HEK293 (cell line): ENCODE data around the gene CTNNBL1.

Experiments
- CTCF ChIP-seq: fragments of 450-650 bp; formaldehyde crosslinking; IDR thresholded peaks from 2 replicates; pipeline ENCODE4 v1.5.1; 2016; ENCODE audit warnings: missing biosample characterization, missing genetic modification characterization
- HOXA7 ChIP-seq: sonication (generic); formaldehyde crosslinking; IDR thresholded peaks from 2 replicates; pipeline ENCODE4 v1.8.1; 2022; ENCODE audit warnings: missing genetic modification reagents, borderline replicate concordance
- HOXC10 ChIP-seq: sonication (generic); formaldehyde crosslinking; IDR thresholded peaks from 2 replicates; pipeline ENCODE4 v1.8.1; 2023; ENCODE audit warnings: mild to moderate bottlenecking, missing genetic modification reagents
- PBX3 ChIP-seq: sonication (generic); formaldehyde crosslinking; IDR thresholded peaks from 2 replicates; pipeline ENCODE4 v1.8.1; 2022; ENCODE audit warnings: mild to moderate bottlenecking, moderate library complexity, missing genetic modification reagents
- REST ChIP-seq: fragments of 450-650 bp; formaldehyde crosslinking; IDR thresholded peaks from 2 replicates; pipeline ENCODE4 v1.5.1; 2016; ENCODE audit warnings: missing biosample characterization, missing genetic modification characterization
- SP2 ChIP-seq: fragments of 450-650 bp; formaldehyde crosslinking; IDR thresholded peaks from 2 replicates; pipeline ENCODE4 v1.5.1; 2016; ENCODE audit warnings: missing biosample characterization, missing genetic modification characterization
- ZBTB11 ChIP-seq: fragments of 450-650 bp; formaldehyde crosslinking; conservative IDR thresholded peaks from 2 replicates; pipeline ENCODE4 v1.5.1; 2016; ENCODE audit warnings: low read depth, missing biosample characterization, missing genetic modification characterization
- ZEB2 ChIP-seq: fragments of 450-650 bp; formaldehyde crosslinking; IDR thresholded peaks from 2 replicates; pipeline ENCODE4 v1.5.1; 2016; ENCODE audit warnings: missing biosample characterization, missing genetic modification characterization
- ZNF140 ChIP-seq: fragments of 450-650 bp; formaldehyde crosslinking; IDR thresholded peaks from 2 replicates; pipeline ENCODE4 v1.5.1; 2016; ENCODE audit warnings: missing biosample characterization, missing genetic modification characterization
- ZNF302 ChIP-seq: fragments of 450-650 bp; formaldehyde crosslinking; IDR thresholded peaks from 2 replicates; pipeline ENCODE4 v1.5.1; 2016; ENCODE audit warnings: missing biosample characterization, missing genetic modification characterization, low read depth
- ZNF48 ChIP-seq: fragments of 450-650 bp; formaldehyde crosslinking; IDR thresholded peaks from 2 replicates; pipeline ENCODE4 v1.5.1; 2016; ENCODE audit warnings: missing biosample characterization, missing genetic modification characterization
- ZNF521 ChIP-seq: fragments of 450-650 bp; formaldehyde crosslinking; IDR thresholded peaks from 2 replicates; pipeline ENCODE4 v1.5.1; 2017; ENCODE audit warnings: missing biosample characterization, mild to moderate bottlenecking, missing genetic modification characterization
- ZNF658 ChIP-seq: fragments of 450-650 bp; formaldehyde crosslinking; IDR thresholded peaks from 2 replicates; pipeline ENCODE4; 2016; ENCODE audit warnings: missing biosample characterization, missing genetic modification characterization

- no peak for TF ChIP-seq CTCF (tag by site-specific recombination)
- no peak for TF ChIP-seq ZNF658
- no peak for TF ChIP-seq SP2
- no peak for TF ChIP-seq ZEB2
- TF ChIP-seq HOXA7 (CRISPR knock-in tag), result no peak
- TF ChIP-seq ZNF302, result no peak
- no peak for TF ChIP-seq PBX3 (CRISPR knock-in tag)
- no peak for TF ChIP-seq HOXC10
- TF ChIP-seq REST, result no peak
- TF ChIP-seq ZNF48, result no peak
- TF ChIP-seq ZNF140 (tag by site-specific recombination), result no peak
- no peak for TF ChIP-seq ZBTB11 (tag by site-specific recombination)
- no peak for TF ChIP-seq ZNF521 (tag by site-specific recombination)
These were observed 92.2 kb downstream of the CTNNBL1 start for GRCh38 chr20:37786043-37786442.
